KBM-7 (cell line): Measurements from ENCODE around the gene ZFP36L1.

Source experiments
- DNase-seq: peaks from one replicate; pipeline ENCODE4 v3.0.0-alpha.2; 2015
- in situ Hi-C: fragments of 300-500 bp; cut with MboI; formaldehyde crosslinking; loops from 2 replicates; pipeline ENCODE4 v1.14.3; 2020; ENCODE audit warnings: low sequenced_read_pairs, low pct_unique_long_range_greater_than_20kb, mixed read lengths

The ZFP36L1 gene

DNA sequence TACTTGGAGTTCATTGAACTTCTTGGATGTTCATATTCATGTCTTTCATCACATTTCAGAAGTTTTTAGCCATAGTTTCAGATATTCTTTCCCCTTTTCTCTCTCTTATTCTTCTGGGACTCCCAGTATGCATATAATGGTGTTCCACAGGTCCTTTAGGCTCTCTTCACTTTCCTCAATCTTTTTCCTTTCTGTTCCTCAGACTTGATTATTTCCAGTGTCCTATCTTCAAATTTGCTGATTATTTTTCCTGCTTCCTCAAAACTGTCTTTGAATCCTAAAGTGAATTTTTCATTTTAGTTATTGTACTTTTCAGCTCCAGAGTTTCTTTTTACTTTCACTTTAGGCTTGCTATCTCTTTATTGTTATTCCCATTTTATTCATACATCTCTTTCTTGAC is 8.8 kb upstream of the ZFP36L1 start:
- in situ Hi-C loops, result loop anchor here (25.0 kb wide), 2 partner anchors 564 to 864 kb away; no protein-coding TSS in a partner anchor

DNA sequence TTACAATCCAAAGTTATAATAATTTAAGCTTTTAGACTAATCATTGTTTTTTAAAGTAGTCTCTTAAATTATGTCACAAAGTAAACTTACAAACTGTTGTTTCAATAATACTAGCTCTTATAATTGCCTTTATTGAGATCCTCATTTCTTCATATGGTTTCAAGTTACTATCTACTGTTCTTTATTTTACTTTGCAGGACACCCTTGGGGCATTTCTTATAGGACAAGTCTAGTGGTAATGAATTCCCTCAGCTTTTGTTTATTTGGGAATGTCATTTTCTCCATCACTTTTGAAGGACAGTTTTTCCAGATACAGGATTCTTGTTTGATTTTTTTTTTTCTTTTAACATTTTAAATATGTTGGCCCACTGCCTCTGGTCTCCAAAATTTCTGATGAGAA is 8.1 kb upstream of the ZFP36L1 start:
- DNase-seq, result no peak
- in situ Hi-C loops, result loop anchor here (25.0 kb wide), 2 partner anchors 564 to 864 kb away; no protein-coding TSS in a partner anchor

More for the DNA sequence above, 8.8 kb upstream of the ZFP36L1 start:
- no peak for DNase-seq

DNA sequence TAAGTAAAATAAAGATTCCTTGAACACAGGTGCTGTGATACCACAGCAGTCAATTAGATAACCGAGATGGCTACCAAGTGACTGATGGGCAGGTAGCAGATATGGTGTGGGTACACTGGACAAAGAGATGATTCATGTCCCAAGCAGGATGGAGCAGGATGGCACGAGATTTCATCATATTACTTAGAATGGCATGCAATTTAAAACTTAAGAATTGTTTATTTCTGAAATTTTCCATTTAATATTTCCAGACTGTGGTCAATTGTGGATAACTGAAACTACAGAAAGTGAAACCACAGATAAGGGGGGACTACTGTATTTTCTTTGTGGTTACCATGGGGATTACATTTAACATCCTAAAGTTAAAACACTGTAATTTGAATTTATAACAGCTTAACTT is 7.5 kb upstream of the ZFP36L1 start:
- DNase-seq, result no peak
- in situ Hi-C loops, result loop anchor here (25.0 kb wide), 2 partner anchors 563 to 863 kb away; no protein-coding TSS in a partner anchor

DNA sequence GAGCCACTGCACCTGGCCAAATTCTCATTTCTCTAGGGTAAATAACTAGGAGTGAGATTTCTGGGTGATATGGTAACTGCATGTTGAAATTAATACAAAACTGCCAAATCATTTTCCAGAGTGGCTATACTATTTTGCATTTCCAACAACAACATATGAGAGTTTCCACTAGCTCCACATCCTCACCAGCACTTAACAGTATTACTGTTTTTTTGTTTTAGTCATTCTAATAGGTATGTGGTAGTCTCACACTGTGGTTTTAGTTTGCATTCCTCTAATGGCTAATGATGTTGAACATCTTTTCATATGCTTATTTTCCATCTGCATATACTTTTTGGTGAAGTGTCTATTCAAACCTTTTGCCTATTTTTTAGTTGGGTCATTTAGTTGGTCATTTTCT is 5.8 kb upstream of the ZFP36L1 start:
- no peak for DNase-seq
- in situ Hi-C loops, result no loop called here

DNA sequence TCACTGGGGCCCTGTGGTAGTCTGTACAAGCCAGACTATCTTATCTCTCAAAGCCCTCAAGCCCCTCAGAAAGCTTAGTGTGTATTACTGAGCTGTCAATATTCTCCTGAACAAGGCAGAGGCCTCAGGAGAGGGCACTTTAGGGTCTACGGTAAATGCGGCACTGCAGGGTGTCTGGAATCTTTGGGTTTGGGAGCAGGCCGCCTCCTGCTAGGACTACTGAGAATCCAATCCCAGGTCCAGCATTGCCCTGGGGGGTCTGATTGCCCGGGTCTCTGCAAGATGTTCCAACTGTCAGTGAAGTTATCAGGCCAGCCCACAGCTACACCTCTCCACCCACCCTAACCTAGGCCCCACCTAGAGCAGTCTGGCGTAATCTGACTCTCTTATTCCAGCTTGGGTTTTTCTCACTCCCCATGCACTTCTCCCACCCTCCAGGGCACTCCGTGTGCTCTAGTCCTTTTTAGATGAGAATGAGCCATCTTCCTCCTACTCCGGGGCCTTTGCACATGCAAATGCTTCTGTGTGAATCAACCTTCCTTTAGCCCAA is 4.3 kb upstream of the ZFP36L1 start:
- in situ Hi-C loops, result no loop called here
- no peak for DNase-seq

DNA sequence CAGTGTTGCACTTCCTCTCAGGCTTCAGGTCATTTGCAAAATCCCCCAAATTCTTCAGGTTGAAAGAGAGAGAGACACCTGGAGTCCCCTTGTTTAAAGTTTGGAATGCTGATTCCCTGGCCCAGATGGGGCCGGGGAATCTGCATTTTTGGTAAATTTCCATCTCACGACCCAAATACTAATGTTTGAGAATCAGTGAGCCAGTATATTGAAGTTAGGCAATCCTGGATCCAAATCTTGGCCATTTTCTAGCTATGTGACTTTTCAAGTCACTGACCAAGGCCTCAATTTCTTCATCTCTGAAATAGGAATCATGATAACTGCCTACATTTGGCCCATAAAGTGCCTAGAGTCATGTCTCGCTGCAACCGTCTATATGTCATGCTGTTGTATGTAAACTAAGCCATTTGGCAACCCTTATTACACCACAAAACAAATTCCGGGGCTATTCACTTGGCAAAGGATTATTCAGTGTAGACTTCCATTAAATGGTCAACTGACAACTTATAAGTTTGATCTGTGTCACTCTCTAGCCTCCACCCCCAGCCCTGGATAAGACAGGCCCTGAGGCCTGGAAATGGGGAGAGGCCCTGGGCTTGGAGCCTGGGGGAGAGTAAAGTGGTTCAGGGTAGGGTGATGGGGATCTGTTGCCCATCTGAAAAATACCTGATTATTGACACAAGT is 3.7 kb upstream of the ZFP36L1 start:
- in situ Hi-C loops, result no loop called here
- no peak for DNase-seq

DNA sequence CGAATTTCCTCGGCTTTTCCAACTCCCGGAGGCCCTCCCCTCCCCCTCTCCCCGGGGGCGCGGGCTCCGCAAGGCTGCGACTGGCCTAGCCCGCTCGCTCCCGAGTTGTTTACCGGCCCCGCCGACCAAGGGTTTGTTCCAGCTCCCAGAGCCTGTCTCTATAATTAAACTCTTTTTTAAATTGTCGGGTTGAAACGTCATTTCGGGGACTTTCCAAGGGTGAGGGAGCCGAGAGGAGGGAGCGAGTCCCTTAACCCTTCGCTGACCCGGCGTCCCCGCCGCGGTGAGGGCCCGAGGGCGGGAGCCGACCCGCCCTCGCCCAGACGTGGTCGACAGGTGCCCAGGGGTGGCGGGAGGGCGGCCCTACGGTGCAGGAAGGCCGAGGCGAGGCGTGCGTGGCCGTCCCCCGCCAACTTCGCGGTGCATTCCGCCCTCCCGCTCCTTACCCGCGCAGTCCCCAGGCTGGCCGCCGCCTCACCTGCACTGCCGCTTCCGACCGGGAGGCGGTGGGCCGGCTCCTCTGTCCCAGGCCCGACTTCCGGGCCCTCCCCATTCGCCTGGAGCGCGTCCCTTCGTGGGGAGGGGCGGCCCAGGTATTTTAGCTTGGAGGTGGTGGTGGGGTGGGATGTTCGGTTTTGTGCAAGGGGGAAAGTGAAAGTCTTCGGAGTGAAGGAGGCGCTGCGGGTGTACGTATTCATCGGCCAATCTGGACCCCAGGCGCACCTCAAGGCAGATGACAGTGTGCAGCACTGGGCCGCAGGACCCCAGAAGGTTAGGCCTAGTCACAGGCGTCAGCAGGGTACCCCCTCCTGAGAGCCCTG is 2.9 kb upstream of the ZFP36L1 start:
- DNase-seq, result peak; percentile 81
- in situ Hi-C loops, result no loop called here

DNA sequence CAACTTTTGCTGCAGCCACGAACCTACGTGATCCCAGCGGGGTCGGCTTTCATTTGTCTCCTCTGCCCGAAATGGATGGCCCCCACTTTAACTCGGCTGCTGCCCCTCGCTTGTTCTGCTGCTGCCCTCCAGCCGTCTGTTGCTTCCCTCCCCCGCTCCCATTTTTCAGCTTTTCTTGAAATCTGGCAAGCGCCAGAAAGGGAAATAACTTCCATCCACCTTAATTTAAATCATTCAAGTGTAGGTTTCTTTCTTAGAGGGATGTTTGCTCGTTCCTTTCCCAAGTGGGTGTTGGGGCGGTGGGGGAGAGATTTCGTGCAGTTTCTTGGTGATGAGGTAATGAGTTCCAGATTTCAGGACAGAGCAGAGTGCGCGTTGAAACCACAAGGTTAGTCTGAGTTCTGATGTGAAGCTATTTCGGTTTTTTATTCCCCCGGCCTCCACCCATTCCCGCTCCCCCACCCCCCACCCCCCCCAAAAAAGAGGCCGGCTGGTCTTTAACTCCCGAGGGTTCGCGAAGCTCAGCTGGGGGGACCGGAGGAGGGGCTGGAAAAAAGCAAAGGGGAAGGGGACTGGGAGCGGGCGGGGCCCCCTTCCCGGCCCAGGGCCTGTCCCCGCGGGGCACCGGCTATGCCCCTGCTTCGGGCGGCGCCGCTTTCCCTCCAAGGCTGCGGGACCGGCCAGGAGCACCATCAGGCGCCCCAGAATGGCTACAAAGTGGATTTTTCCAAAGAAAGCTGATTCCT is 2.2 kb upstream of the ZFP36L1 start:
- DNase-seq, result peak; percentile 64
- in situ Hi-C loops, result no loop called here

DNA sequence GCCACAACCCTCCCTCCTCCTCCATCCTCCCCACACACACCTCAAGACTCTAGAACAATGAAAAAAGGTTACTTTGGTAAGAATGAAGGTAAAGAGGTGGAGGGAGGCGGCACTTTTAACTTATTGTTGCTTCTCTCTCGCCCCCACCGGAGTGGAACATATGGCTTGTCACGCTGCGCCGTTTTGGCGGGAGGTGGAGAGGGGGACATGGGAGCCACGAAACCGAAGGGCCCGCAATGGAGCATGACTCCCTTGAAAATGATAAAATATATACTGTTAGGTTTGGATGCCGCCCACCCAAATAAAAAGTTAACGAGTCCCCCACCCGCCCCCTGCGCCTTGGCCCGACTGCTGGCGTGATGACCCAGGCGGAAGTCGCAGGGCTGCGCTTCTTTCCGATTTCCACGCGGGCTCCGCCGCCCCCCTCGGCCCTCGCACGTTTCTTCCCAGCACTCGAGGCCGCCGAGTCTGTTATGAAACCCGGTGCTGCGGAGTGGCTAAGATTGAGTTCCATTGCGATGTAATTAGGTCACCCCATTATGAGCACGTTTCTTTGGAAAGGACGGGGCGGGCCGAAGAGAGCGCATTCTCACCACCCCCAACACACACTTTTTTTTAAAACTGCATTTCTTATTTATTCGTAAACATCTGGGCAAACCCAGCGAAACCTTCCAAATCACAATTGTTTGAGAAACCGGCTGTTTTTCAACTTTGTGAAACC is 1.4 kb upstream of the ZFP36L1 start:
- in situ Hi-C loops, result no loop called here
- no peak for DNase-seq

DNA sequence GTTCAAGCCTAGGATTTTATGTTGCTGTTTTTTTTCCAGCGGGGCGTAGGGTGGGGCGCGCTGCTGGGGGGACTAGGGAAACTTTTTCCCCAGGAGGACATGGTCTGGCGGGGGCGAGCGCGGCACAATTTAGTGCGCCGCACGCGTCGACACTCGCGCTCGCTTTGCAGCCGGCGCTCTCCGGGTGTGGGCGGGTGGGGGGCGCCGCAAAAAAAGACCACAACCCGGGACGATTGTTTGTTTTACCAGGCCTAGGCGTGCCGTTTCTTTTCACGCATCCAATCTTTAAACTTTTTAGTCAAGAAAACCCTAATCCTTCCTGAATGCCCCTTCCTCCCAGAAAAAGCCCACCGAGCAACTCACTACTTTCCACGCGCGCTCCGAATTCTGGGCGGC is 865 bp upstream of the ZFP36L1 start:
- DNase-seq, result no peak
- in situ Hi-C loops, result no loop called here

DNA sequence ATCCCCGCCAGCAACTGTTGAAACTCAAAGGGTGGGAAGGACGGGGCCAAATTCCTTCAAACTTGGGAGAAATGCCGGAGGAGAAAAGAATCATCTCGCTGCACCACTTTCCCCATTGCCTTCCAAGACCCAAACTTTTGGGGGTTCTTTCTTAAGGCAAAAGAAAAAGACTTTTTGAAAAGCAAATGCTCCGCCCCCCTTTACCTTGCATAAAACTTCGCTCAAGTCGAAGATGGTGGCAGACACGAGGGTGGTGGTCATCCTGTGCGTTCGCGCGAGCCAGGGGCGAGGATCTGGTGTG is 239 bp downstream of the ZFP36L1 start:
- no peak for DNase-seq
- in situ Hi-C loops, result no loop called here

DNA sequence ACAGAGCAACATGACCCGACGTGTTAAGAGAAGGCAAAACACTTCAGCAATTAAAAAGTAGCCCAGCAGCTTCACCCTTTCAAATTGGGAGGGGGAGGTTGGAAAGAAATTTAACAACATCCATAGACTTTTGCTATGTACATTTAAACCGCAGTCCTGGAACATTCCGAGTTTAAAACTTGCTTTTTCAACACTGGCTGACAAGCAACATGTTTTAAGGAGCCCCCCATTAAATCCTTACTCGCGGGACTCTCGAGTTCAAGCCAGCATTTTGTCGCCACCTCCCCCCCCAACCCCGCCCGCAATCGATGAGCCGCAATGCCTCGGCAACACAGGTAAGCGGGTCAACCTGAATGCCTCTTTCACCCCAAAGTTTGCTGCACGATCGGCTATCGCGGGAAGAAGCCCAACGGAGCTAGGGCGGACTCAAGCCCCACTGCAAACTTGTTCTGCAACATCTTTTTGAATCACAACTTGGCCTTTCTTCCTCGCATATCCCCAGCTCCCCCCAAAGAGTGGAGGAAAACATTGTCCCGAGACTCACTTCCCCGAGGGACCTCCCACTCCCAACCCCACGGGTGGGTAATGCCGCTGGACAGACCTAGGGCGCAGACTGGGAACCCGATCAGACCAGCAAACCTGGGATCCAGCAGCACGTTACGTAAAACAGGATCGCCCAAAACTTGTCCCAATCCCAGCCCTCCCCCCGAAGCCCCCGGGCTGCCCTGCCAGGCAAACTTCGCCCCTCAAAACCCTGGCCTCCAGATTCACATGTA is 777 bp downstream of the ZFP36L1 start:
- in situ Hi-C loops, result no loop called here
- peak; percentile 34 for DNase-seq

DNA sequence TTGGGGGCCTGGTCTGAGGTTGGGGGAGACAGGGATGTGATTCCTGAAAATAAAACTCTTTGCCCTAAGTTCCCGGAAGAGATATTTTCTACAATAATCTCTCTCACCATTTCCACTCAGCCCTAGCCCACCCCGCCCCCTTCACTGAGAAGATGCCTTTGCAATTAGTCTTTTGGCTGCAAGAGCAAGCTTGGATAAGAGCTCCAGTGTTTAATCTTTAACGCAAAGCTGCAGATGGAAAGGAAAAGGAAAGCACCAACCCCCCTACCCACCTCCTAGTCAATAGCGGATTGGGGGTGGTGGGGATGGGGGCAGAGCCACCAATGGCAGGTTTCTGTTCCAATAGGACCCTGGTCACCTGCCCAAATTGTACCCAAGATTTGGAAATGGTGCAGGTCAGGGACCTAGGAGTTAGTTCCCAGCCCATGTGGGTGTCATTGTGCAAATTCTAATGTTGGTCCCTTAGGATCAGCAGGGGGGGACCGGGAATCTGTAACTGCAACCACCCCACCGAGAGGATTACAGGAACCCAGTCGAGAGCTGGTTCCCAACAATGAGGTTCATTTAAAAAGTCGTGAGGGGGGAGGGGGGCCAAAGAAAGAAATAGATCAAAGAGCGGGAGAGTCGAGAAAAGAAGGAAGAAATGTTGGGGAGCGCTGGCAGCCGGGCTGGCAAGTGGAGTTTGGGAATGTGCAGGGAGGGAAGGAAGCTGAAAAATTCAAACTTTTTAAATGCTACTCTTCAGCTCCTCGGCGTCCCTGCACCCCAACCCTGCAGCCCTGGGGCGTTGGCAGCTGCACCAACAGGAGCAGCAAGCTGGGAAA is 1.6 kb downstream of the ZFP36L1 start:
- DNase-seq, result no peak
- in situ Hi-C loops, result no loop called here

DNA sequence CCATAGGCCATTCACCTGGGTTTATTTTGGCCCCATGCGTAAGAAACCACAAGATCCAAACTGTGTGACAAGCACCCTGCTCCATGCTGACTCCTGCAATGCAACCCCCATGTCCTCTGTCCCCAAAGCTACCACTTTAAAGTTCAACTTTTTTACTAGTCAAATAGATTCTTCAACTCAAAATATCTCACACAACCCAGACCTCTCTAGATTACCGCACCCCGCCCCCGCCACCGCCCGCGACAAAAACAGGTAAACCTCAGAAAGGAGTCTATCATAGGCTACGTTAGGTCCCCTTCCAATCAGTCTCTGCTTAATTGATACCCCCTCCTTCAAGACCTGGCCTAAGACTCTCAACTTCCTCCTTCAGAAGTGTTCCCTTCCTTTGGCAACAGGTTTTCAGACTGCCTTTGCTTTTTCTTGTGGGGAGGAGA is 2.2 kb downstream of the ZFP36L1 start:
- in situ Hi-C loops, result no loop called here

DNA sequence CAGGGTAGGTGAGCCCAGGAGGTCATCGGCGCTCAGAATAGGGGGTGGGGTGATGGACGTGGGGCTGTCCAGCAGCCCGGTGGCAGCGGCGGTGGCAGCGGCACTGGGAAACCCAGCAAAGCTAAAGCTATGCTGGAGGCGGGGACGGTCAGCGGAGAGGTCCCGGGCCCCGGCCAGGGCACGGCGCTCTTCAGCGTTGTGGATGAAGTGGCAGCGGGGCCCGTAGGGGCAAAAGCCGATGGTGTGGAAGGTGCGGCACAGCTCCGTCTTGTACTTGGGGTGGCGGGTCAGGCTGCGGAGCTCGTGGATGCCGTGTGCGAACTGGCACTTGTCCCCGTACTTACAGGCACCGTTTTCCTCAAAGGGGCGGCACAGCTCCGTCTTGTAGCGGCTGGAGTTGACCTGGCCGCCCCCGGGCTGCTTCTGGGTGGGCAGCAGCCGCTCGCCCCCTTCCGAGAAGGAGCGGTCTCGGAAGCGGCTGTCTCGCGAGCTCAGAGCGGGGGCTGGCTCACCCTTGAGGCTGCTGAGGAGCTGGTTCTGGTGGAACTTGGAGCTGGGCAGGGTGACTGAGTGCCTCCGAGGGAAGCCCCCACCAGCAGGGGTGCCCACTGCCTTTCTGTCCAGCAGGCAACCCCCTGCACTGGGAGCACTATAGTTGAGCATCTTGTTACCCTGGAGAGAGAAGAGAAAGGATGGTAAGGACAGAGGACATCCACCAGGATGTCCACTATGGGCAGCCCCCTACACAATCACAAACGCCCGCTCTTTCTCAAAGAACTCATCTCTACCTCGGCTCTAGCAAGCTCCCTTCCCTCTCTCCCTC is 2.8 kb downstream of the ZFP36L1 start:
- DNase-seq, result no peak
- in situ Hi-C loops, result no loop called here

More for the DNA sequence above, 2.2 kb downstream of the ZFP36L1 start:
- peak; percentile 51 for DNase-seq

DNA sequence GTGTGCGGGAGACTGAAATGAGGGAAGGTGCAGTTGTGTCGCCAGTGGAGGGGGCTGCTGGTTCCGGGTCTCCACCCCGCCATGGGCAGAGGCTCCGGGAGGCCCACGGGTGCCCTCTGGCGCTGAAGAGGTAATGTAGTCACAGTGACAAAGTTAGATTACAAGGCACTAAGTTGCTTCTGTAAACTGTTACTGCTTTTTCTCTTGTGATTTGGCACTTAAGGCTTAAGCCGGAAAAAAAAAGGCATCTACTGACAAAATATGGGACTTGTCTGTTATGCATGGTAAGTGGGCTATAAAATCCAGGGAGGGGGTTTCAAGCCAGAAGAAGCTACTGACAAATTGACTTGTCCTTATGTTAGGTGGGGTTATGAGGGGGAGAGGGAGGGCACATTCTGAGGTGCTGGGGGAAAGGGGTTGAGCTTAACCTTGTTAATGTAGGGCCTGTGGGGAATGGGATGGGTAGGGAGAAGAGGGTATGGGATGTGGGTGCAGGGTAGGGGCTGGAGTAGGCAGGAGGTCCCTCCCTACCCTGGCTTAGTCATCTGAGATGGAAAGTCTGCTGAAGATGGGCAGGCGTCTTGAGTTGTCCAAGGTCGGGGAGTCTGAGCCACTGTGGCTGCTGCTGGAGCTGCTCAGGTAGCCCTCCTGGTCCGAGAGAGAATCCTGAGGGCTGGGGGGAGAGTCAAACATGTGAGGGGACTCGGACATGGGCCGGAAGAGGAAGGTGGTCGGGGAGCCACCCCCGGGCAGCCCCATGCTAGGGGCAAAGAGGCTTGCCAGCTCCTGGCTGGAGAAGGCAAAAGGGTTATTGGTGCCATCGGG is 3.7 kb downstream of the ZFP36L1 start:
- in situ Hi-C loops, result no loop called here

More for the DNA sequence above, 3.7 kb downstream of the ZFP36L1 start:
- DNase-seq, result peak; percentile 80
